Measurements from ENCODE around the gene SRP68. TPM values are rescaled to one million over a fixed set of nuclear protein-coding genes. Genes with fewer than 3 reads are reported as not detected.

The SRP68 gene
- total RNA-seq, 1 experiment from 2014 or later: 106 TPM

GRCh38 chr17:76013377-76013932 is 58.9 kb downstream of the SRP68 start:
- intact Hi-C loops (cut with micrococcal nuclease): loop anchor here (5.0 kb wide), 1 partner anchor 59 kb away; the partner anchor contains the start of genes GALR2 and SRP68
- no TSS peak for BruUV-seq (replicated peaks)
- Mint-ChIP-seq H3K36me3 (ENCODE audit: insufficient read depth, unreplicated experiment) (peaks cover 20% of the 10 kb centered on the region), H3K4me3 (ENCODE audit: unreplicated experiment) (no peak overlapping the region), H3K4me1 (ENCODE audit: insufficient read depth, unreplicated experiment) (no peaks in the 10 kb centered on the region), H3K27me3 (ENCODE audit: insufficient read depth, unreplicated experiment) (no peaks in the 10 kb centered on the region), H3K9me3 (ENCODE audit: unreplicated experiment) (no peaks in the 10 kb centered on the region), H3K27ac (ENCODE audit: low read depth, unreplicated experiment) (no peak overlapping the region)
- CTCF ChIA-PET: interaction anchor here (0.6 to 3.1 kb wide), 29 partner anchors 8 to 463 kb away, joined by 3 to 19 read pairs (median 5); partner anchors contain the start of genes EVPL, EXOC7 and FBF1
- TF ChIP-seq CTCF (IDR thresholded peaks at IDR 0.05; ENCODE audit: unreplicated experiment): no peak
- POLR2A ChIA-PET: interaction anchor here (1.0 to 1.5 kb wide), 3 partner anchors 58 to 109 kb away, joined by 4 read pairs; partner anchors contain the start of genes MRPL38 and SRP68
- no peak for DNase-seq (ENCODE audit: unreplicated experiment)

GRCh38 chr17:76011951-76012350 is 60.4 kb downstream of the SRP68 start:
- BruUV-seq (replicated peaks): no TSS peak
- Mint-ChIP-seq H3K4me3 (ENCODE audit: unreplicated experiment) (no peak overlapping the region), H3K27ac (ENCODE audit: low read depth, unreplicated experiment) (no peak overlapping the region), H3K36me3 (ENCODE audit: insufficient read depth, unreplicated experiment) (peaks cover 20% of the 10 kb centered on the region), H3K9me3 (ENCODE audit: unreplicated experiment) (no peaks in the 10 kb centered on the region), H3K4me1 (ENCODE audit: insufficient read depth, unreplicated experiment) (no peaks in the 10 kb centered on the region), H3K27me3 (ENCODE audit: insufficient read depth, unreplicated experiment) (no peaks in the 10 kb centered on the region)
- POLR2A ChIA-PET: interaction anchor here (0.6 kb wide), 1 partner anchor 24 kb away, joined by 3 read pairs; no protein-coding TSS in a partner anchor
- CTCF ChIA-PET: interaction anchor here (0.6 to 0.9 kb wide), 3 partner anchors 18 to 286 kb away, joined by 3 to 6 read pairs (median 3); no protein-coding TSS in a partner anchor
- intact Hi-C loops (cut with micrococcal nuclease): loop anchor here (5.0 kb wide), 1 partner anchor 60 kb away; the partner anchor contains the start of genes GALR2 and SRP68
- TF ChIP-seq CTCF (IDR thresholded peaks at IDR 0.05; ENCODE audit: unreplicated experiment): no peak
- no peak for DNase-seq (ENCODE audit: unreplicated experiment)

GRCh38 chr17:76009969-76010661 is 62.2 kb downstream of the SRP68 start:
- H3K4me3 Mint-ChIP-seq (ENCODE audit: unreplicated experiment): no peak overlapping the region
- DNase-seq (ENCODE audit: unreplicated experiment): no peak
- peaks cover 19% of the 10 kb centered on the region for H3K36me3 Mint-ChIP-seq (ENCODE audit: insufficient read depth, unreplicated experiment)
- no peak for TF ChIP-seq CTCF (IDR thresholded peaks at IDR 0.05; ENCODE audit: unreplicated experiment)
- no peak overlapping the region for H3K27ac Mint-ChIP-seq (ENCODE audit: low read depth, unreplicated experiment)
- H3K27me3 Mint-ChIP-seq (ENCODE audit: insufficient read depth, unreplicated experiment): no peaks in the 10 kb centered on the region
- POLR2A ChIA-PET: interaction anchor here (0.5 to 1.3 kb wide), 3 partner anchors 71 to 155 kb away, joined by 3 read pairs; partner anchors contain the start of gene WBP2
- intact Hi-C loops (cut with micrococcal nuclease): loop anchor here (5.0 kb wide), 2 partner anchors 62 to 248 kb away; partner anchors contain the start of genes GALR2 and SRP68
- no peaks in the 10 kb centered on the region for H3K9me3 Mint-ChIP-seq (ENCODE audit: unreplicated experiment)
- peaks cover 6% of the 10 kb centered on the region for H3K4me1 Mint-ChIP-seq (ENCODE audit: insufficient read depth, unreplicated experiment)
- CTCF ChIA-PET: interaction anchor here (0.5 to 1.3 kb wide), 4 partner anchors 113 to 292 kb away, joined by 3 to 5 read pairs (median 3); no protein-coding TSS in a partner anchor
- no TSS peak for BruUV-seq (replicated peaks)

GRCh38 chr17:76009447-76009846 is 62.9 kb downstream of the SRP68 start:
- DNase-seq (ENCODE audit: unreplicated experiment): no peak
- H3K27ac Mint-ChIP-seq (ENCODE audit: low read depth, unreplicated experiment): no peak overlapping the region
- ChIA-PET POLR2A (interaction anchor here (0.8 to 1.3 kb wide), 2 partner anchors 97 to 154 kb away, joined by 3 read pairs; partner anchors contain the start of gene WBP2), CTCF (interaction anchor here (0.5 to 1.3 kb wide), 2 partner anchors 114 to 270 kb away, joined by 3 read pairs; no protein-coding TSS in a partner anchor)
- H3K27me3 Mint-ChIP-seq (ENCODE audit: insufficient read depth, unreplicated experiment): no peaks in the 10 kb centered on the region
- H3K4me1 Mint-ChIP-seq (ENCODE audit: insufficient read depth, unreplicated experiment): peaks cover 6% of the 10 kb centered on the region
- intact Hi-C loops (cut with micrococcal nuclease): loop anchor here (5.0 kb wide), 1 partner anchor 247 kb away; no protein-coding TSS in a partner anchor
- no peak for TF ChIP-seq CTCF (IDR thresholded peaks at IDR 0.05; ENCODE audit: unreplicated experiment)
- BruUV-seq (replicated peaks): no TSS peak
- H3K4me3 Mint-ChIP-seq (ENCODE audit: unreplicated experiment): no peak overlapping the region
- H3K9me3 Mint-ChIP-seq (ENCODE audit: unreplicated experiment): no peaks in the 10 kb centered on the region
- H3K36me3 Mint-ChIP-seq (ENCODE audit: insufficient read depth, unreplicated experiment): peaks cover 19% of the 10 kb centered on the region
